Left lung (tissue), 10 donors: ENCODE measurements around the gene ANG. TPM values are rescaled to one million over a fixed set of nuclear protein-coding genes. Genes with fewer than 3 reads are reported as not detected.

Experiments used
- ATAC-seq: fragments of 200-7000 bp; cut with Tn5 transposase; one replicate; pipeline ENCODE4 v1.9.1; 2020; ENCODE audit warnings: moderate library complexity
- DNase-seq, 4 donors: peaks; one replicate each; pipeline ENCODE4 v3.0.0-alpha.2; 2013 to 2020
- H3K27ac ChIP-seq, 2 donors: fragments of 200-600 bp; sonication (generic) in 1 of 2; one replicate each; pipeline versions ENCODE4 v1.5.0 to v1.8.0; 2020 to 2021
- H3K27me3 ChIP-seq, 2 donors: fragments of 200-600 bp; sonication (generic) in 1 of 2; one replicate each; pipeline versions ENCODE4 v1.5.0 to v1.8.0; 2020 to 2021
- H3K36me3 ChIP-seq, 2 donors: fragments of 200-600 bp; sonication (generic) in 1 of 2; one replicate each; pipeline versions ENCODE4 v1.5.0 to v1.8.0; 2020 to 2021
- H3K4me1 ChIP-seq, 2 donors: fragments of 200-600 bp; one replicate each; pipeline ENCODE4 v1.8.0; 2021
- H3K4me3 ChIP-seq, 2 donors: fragments of 200-600 bp; sonication (generic) in 1 of 2; one replicate each; pipeline versions ENCODE4 v1.5.0 to v1.8.0; 2020 to 2021; ENCODE audit warnings: mild to moderate bottlenecking in 1 of 2
- H3K9me3 ChIP-seq, 2 donors: fragments of 200-600 bp; sonication (generic) in 1 of 2; one replicate each; pipeline versions ENCODE4 v1.5.0 to v1.8.0; 2020 to 2021
- intact Hi-C, 2 donors: fragments of 100-400 bp; cut with DNase I; formaldehyde crosslinking; loops; one replicate each; pipeline versions ENCODE4 v1.11.2 to v1.14.2; 2022
- polyA plus RNA-seq, 6 donors: library from polyadenylated mRNA; unstranded; fragments of 120-200 nt; gene quantifications; one replicate each; pipeline ENCODE4 v1.2.1, GENCODE V29; 2013; ENCODE audit not compliant: insufficient read length in 6 of 6
- total RNA-seq, 2 donors: library from RNA; stranded (reverse); fragmentation: NEBNext Ultra II Directional; extraction: Animal tissue kit (Norgen Biotek cat#: 25700); gene quantifications; one replicate each; pipeline ENCODE4 v1.2.1, GENCODE V29; 2021
- TF ChIP-seq, protein P1 (sequence below), 2 donors: fragments of 200-600 bp; sonication (generic) in 1 of 2; IDR thresholded peaks; one replicate each; pipeline versions ENCODE4 v1.5.0 to v1.8.0; 2021; ENCODE audit warnings: antibody characterized with exemption in 2 of 2
- donor health status: DM: no; HTN: yes; CAD: no.
- donor health status: DM: no; HTN: no; CAD: no.

ANG gene
- total and polyA plus RNA-seq, 8 donors = 6.6 to 11.0 (median 9.1) TPM

DNA sequence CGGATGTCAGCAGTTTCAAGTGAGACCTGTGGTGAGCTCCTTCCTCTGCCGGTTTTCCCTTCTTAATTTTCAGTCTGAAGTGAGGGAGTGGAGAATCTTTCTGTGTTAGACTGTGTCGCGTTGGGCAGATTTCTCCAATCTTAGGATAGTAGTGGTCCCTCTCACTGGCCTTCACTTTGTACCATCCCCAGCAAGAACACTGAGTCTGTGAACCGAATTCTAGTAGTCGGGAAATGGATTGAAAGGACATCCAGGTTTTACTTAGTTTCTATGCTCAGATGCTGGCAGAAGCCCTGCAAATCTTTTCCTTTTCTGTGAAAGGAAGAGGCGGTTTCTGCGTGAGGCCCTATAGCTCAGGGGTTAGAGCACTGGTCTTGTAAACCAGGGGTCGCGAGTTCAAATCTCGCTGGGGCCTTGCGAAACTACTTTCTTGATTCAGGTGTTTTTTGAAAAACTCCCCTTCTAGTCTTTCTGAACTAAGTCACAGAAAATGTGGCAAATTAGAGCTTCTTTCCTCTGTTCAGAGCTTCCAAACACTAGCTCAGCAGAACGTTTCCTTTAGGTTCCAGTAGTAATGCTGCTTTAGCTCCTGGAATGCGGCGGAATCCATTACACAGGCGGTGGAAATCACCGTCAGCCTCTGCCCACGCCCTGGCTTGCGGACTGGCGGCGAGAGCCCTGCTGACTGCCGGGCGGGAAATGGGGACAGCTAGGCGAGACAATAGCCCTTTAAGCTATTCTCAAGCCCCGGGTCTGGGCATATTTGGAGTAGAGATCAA, 7.0 kb upstream of the ANG start:
- DNase-seq (peak; percentile 48 to 92 (median 82)), ATAC-seq (peak; percentile 43)
- Histone ChIP-seq H3K4me1 (peaks cover 16 to 56% of the 10 kb centered on the region in 2 donors), H3K27ac (peak overlapping the region; percentile 99 to 100), H3K9me3 (no peaks in the 10 kb centered on the region), H3K36me3 (no peaks in the 10 kb centered on the region), H3K27me3 (no peaks in the 10 kb centered on the region), H3K4me3 (peak overlapping the region; percentile 67 to 77)
- TF ChIP-seq, protein P1, sequence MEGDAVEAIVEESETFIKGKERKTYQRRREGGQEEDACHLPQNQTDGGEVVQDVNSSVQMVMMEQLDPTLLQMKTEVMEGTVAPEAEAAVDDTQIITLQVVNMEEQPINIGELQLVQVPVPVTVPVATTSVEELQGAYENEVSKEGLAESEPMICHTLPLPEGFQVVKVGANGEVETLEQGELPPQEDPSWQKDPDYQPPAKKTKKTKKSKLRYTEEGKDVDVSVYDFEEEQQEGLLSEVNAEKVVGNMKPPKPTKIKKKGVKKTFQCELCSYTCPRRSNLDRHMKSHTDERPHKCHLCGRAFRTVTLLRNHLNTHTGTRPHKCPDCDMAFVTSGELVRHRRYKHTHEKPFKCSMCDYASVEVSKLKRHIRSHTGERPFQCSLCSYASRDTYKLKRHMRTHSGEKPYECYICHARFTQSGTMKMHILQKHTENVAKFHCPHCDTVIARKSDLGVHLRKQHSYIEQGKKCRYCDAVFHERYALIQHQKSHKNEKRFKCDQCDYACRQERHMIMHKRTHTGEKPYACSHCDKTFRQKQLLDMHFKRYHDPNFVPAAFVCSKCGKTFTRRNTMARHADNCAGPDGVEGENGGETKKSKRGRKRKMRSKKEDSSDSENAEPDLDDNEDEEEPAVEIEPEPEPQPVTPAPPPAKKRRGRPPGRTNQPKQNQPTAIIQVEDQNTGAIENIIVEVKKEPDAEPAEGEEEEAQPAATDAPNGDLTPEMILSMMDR (IDR thresholded peaks at IDR 0.05) = no peak
- intact Hi-C loops = loop anchor here in 1 of 2 donors (5.0 kb wide), 1 partner anchor 69 kb away; no protein-coding TSS in a partner anchor

GRCh38 chr14:20682127-20682434, 6.5 kb upstream of the ANG start:
- intact Hi-C loops = loop anchor here in 1 of 2 donors (5.0 kb wide), 1 partner anchor 70 kb away; no protein-coding TSS in a partner anchor
- H3K4me3 ChIP-seq = peak overlapping the region; percentile 67 to 77
- TF ChIP-seq, protein P1 (IDR thresholded peaks at IDR 0.05) = no peak
- no peaks in the 10 kb centered on the region for H3K36me3 ChIP-seq
- no peaks in the 10 kb centered on the region for H3K27me3 ChIP-seq
- peak in 1 of 4 donors; percentile 81 for DNase-seq
- no peaks in the 10 kb centered on the region for H3K9me3 ChIP-seq
- peaks cover 21 to 61% of the 10 kb centered on the region in 2 donors for H3K4me1 ChIP-seq
- peak overlapping the region; percentile 99 to 100 for H3K27ac ChIP-seq
- ATAC-seq = no peak

DNA sequence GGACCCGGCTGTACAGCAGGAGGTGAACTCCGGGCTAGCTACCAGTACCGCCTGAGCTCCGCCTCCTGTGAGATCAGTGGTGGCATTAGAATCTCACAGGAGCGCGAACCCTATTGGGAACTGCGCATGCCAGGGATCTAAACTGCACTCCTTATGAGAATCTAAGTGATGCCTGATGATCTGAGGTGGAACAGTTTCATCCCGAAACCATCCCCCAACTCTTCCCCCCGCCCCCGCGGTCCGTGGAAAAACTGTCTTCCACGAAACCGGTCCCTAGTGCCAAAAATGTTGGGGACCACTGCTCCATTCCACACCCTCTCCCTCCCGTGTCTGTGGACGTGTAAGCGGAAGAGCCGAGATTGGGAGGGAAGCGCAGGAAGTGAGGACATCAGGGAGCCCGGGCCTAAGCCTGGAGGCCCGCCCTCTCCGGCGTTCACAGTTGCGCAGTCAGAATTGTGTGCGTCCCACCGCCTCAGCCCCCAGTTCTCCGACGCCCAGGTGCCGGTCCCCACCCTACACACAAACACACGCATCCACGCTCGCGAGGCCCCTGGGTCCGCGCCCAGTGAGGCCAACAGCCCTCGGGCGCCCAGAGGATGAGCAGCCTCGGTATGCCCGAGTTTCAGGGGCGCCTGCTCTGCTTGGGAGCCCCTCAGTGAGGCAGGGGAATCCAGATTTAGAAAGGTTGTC, 6.0 kb upstream of the ANG start:
- intact Hi-C loops = loop anchor here in 1 of 2 donors (5.0 kb wide), 1 partner anchor 70 kb away; no protein-coding TSS in a partner anchor
- peak overlapping the region; percentile 99 to 100 for H3K27ac ChIP-seq
- TF ChIP-seq, protein P1 (IDR thresholded peaks at IDR 0.05) = no peak
- H3K4me3 ChIP-seq = peak overlapping the region; percentile 67 to 77
- H3K36me3 ChIP-seq = no peaks in the 10 kb centered on the region
- peaks cover 21 to 65% of the 10 kb centered on the region in 2 donors for H3K4me1 ChIP-seq
- no peaks in the 10 kb centered on the region for H3K9me3 ChIP-seq
- ATAC-seq (peak; percentile 82), DNase-seq (peak; percentile 92 to 97 (median 94))
- no peaks in the 10 kb centered on the region for H3K27me3 ChIP-seq

DNA sequence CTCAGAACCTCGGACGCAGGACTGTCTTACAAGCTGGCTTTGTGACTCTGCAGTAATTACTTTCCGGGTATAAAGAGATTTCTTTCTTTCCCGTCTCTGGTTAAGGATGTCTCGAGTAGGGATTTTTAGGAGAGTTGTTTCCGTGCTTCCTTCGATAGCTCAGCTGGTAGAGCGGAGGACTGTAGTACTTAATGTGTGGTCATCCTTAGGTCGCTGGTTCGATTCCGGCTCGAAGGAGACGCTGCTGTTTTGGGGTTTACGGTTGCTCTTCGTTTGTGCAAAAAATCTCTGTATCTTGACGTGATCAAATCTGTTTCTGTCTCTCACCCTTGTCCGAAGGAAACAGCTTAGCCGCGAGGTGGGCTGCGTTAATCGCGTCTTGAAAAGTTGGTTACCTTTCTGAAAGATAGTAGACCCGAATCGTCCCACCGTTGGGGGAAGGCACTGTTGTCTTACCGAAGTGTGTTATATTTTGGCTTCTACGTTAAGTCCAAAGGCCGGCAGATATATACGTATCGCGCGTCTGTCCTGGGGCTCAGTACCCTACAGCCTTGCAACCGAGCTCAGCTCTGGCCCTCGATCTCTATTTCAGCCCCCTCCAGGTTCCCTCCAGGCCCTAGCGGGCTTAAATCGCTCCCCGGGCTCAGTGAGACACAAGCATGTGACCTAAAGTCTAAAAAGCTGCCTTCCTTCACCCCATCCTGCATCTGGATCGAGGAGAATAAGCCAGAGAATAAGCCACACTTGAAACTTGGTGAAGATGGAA, 5.3 kb upstream of the ANG start:
- TF ChIP-seq, protein P1 (IDR thresholded peaks at IDR 0.05) = no peak
- peak; percentile 75 to 91 (median 84) for DNase-seq
- peak; percentile 43 for ATAC-seq
- Histone ChIP-seq H3K4me1 (peaks cover 21 to 65% of the 10 kb centered on the region in 2 donors), H3K36me3 (no peaks in the 10 kb centered on the region), H3K4me3 (peak overlapping the region; percentile 67 to 77), H3K27ac (peak overlapping the region; percentile 99 to 100), H3K27me3 (no peaks in the 10 kb centered on the region), H3K9me3 (no peaks in the 10 kb centered on the region)
- intact Hi-C loops = loop anchor here in 1 of 2 donors (5.0 kb wide), 1 partner anchor 71 kb away; no protein-coding TSS in a partner anchor
